ENCODE measurements around the gene RBM47. TPM values are rescaled to one million over a fixed set of nuclear protein-coding genes. Genes with fewer than 3 reads are reported as not detected.

Gene RBM47
- total RNA-seq, 1 donor from 2014 or later: 0.37 TPM

DNA sequence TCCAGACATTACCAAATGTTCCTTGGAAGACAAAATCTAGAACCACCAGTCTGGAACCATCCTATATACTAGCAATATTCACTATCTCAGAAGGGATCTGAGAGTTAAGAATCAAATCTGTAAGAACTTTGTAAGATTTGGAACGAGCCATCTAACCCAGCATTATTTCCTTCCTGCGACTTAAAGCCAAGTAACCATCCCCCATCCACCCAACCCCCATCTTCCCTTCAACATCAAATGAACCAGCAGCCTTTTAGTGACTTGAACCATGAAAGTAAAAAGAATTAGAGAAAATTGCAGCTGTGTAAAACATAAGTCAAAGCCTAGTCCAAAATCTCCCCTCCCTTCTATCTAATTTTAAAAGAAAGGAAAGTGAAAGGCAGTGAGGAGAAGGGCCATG, 15.6 kb downstream of the RBM47 start:
- H3K27ac Mint-ChIP-seq (ENCODE audit: unreplicated experiment): no peak overlapping the region
- no peaks in the 10 kb centered on the region for H3K4me1 Mint-ChIP-seq
- no peak for DNase-seq (ENCODE audit: low read depth, low spot score)
- H3K36me3 Mint-ChIP-seq (ENCODE audit: low read depth): no peaks in the 10 kb centered on the region
- TF ChIP-seq CTCF (conservative IDR thresholded peaks at IDR 0.05): no peak
- no peaks in the 10 kb centered on the region for H3K27me3 Mint-ChIP-seq (ENCODE audit: low read depth)
- no peak overlapping the region for H3K4me3 Mint-ChIP-seq
- H3K9me3 Mint-ChIP-seq: peaks cover 4% of the 10 kb centered on the region

GRCh38 chr4:40613456-40613855, 16.2 kb downstream of the RBM47 start:
- H3K27ac Mint-ChIP-seq (ENCODE audit: unreplicated experiment): no peak overlapping the region

GRCh38 chr4:40612831-40613230, 16.8 kb downstream of the RBM47 start:
- no peaks in the 10 kb centered on the region for H3K36me3 Mint-ChIP-seq (ENCODE audit: low read depth)
- DNase-seq (ENCODE audit: low read depth, low spot score): no peak
- TF ChIP-seq CTCF (conservative IDR thresholded peaks at IDR 0.05): no peak
- no peak overlapping the region for H3K27ac Mint-ChIP-seq (ENCODE audit: unreplicated experiment)
- no peaks in the 10 kb centered on the region for H3K27me3 Mint-ChIP-seq (ENCODE audit: low read depth)
- no peak overlapping the region for H3K4me3 Mint-ChIP-seq
- peaks cover 4% of the 10 kb centered on the region for H3K9me3 Mint-ChIP-seq
- no peaks in the 10 kb centered on the region for H3K4me1 Mint-ChIP-seq

More at GRCh38 chr4:40613456-40613855, 16.2 kb downstream of the RBM47 start:
- Mint-ChIP-seq H3K36me3 (ENCODE audit: low read depth) (no peaks in the 10 kb centered on the region), H3K27me3 (ENCODE audit: low read depth) (no peaks in the 10 kb centered on the region), H3K9me3 (peaks cover 4% of the 10 kb centered on the region), H3K4me3 (no peak overlapping the region), H3K4me1 (no peaks in the 10 kb centered on the region)
- TF ChIP-seq CTCF (conservative IDR thresholded peaks at IDR 0.05): no peak
- no peak for DNase-seq (ENCODE audit: low read depth, low spot score)

DNA sequence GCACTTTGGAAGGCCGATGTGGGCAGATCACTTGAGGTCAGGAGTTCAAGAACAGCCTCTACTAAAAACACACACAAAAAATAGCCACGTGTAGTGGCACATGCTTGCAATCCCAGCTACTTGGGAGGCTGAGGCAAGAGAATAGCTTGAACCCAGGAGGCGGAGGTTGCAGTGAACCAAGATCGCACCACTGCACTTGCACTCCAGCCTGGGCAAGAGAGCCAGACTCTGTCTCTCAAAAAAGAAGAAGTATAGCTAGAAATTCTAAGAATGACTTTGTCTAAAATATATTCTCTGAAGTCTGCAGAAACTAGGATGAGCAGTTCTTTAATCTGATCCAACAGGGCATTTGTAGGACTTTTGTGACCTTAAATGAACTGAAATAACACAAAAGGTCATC, 17.4 kb downstream of the RBM47 start:
- H3K36me3 Mint-ChIP-seq (ENCODE audit: low read depth): no peaks in the 10 kb centered on the region
- no peak for TF ChIP-seq CTCF (conservative IDR thresholded peaks at IDR 0.05)
- no peak overlapping the region for H3K27ac Mint-ChIP-seq (ENCODE audit: unreplicated experiment)
- peaks cover 4% of the 10 kb centered on the region for H3K9me3 Mint-ChIP-seq
- no peak for DNase-seq (ENCODE audit: low read depth, low spot score)
- no peak overlapping the region for H3K4me3 Mint-ChIP-seq
- no peaks in the 10 kb centered on the region for H3K27me3 Mint-ChIP-seq (ENCODE audit: low read depth)
- H3K4me1 Mint-ChIP-seq: no peaks in the 10 kb centered on the region

GRCh38 chr4:40608628-40609027, 21.0 kb downstream of the RBM47 start:
- no peaks in the 10 kb centered on the region for H3K9me3 Mint-ChIP-seq

More at GRCh38 chr4:40608628-40609027, 21.0 kb downstream of the RBM47 start:
- H3K27me3 Mint-ChIP-seq (ENCODE audit: low read depth): no peaks in the 10 kb centered on the region
- no peak for DNase-seq (ENCODE audit: low read depth, low spot score)
- no peak for TF ChIP-seq CTCF (conservative IDR thresholded peaks at IDR 0.05)
- no peaks in the 10 kb centered on the region for H3K4me1 Mint-ChIP-seq
- H3K4me3 Mint-ChIP-seq: no peak overlapping the region
- H3K36me3 Mint-ChIP-seq (ENCODE audit: low read depth): no peaks in the 10 kb centered on the region
- no peak overlapping the region for H3K27ac Mint-ChIP-seq (ENCODE audit: unreplicated experiment)
